ENCODE measurements around the gene EIF6.

The EIF6 gene

GRCh38 chr20:35252037-35252461, 32.5 kb downstream of the EIF6 start:
- DNase-seq (ENCODE audit: low read depth), result peak; percentile 79
- no peak overlapping the region for H3K4me3 ChIP-seq (ENCODE audit: low read depth, low read length)

GRCh38 chr20:35251613-35251940, 33.0 kb downstream of the EIF6 start:
- TF ChIP-seq CTCF (IDR thresholded peaks at IDR 0.05; ENCODE audit: insufficient read depth, low read depth, low read length, missing control alignments), result no peak
- DNase-seq (ENCODE audit: low read depth), result no peak
- no peak overlapping the region for H3K4me3 ChIP-seq (ENCODE audit: low read depth, low read length)

More at GRCh38 chr20:35252037-35252461, 32.5 kb downstream of the EIF6 start:
- TF ChIP-seq CTCF (IDR thresholded peaks at IDR 0.05; ENCODE audit: insufficient read depth, low read depth, low read length, missing control alignments), result no peak

GRCh38 chr20:35248641-35249475, 35.7 kb downstream of the EIF6 start:
- TF ChIP-seq CTCF (IDR thresholded peaks at IDR 0.05; ENCODE audit: insufficient read depth, low read depth, low read length, missing control alignments), result no peak
- no peak for DNase-seq (ENCODE audit: low read depth)
- no peak overlapping the region for H3K4me3 ChIP-seq (ENCODE audit: low read depth, low read length)

- no peak for TF ChIP-seq CTCF (IDR thresholded peaks at IDR 0.05; ENCODE audit: insufficient read depth, low read depth, low read length, missing control alignments)
- no peak for DNase-seq (ENCODE audit: low read depth)
- no peak overlapping the region for H3K4me3 ChIP-seq (ENCODE audit: low read depth, low read length)
Measured at GRCh38 chr20:35246723-35247122, 37.8 kb downstream of the EIF6 start.

GRCh38 chr20:35243986-35244385, 40.6 kb downstream of the EIF6 start:
- no peak overlapping the region for H3K4me3 ChIP-seq (ENCODE audit: low read depth, low read length)
- TF ChIP-seq CTCF (IDR thresholded peaks at IDR 0.05; ENCODE audit: insufficient read depth, low read depth, low read length, missing control alignments), result no peak
- no peak for DNase-seq (ENCODE audit: low read depth)

- TF ChIP-seq CTCF (IDR thresholded peaks at IDR 0.05; ENCODE audit: insufficient read depth, low read depth, low read length, missing control alignments), result no peak
- DNase-seq (ENCODE audit: low read depth), result no peak
- H3K4me3 ChIP-seq (ENCODE audit: low read depth, low read length), result no peak overlapping the region
Measured at GRCh38 chr20:35243317-35243716, 41.3 kb downstream of the EIF6 start.

- TF ChIP-seq CTCF (IDR thresholded peaks at IDR 0.05; ENCODE audit: insufficient read depth, low read depth, low read length, missing control alignments), result no peak
- DNase-seq (ENCODE audit: low read depth), result no peak
- H3K4me3 ChIP-seq (ENCODE audit: low read depth, low read length), result no peak overlapping the region
Measured at GRCh38 chr20:35240811-35241293, 43.7 kb downstream of the EIF6 start.
